Tracheal epithelial cell (primary cell): Measurements from ENCODE around the gene RNPC3. TPM values are rescaled to one million over a fixed set of nuclear protein-coding genes. Genes with fewer than 3 reads are reported as not detected.

ENCODE experiments used
- total RNA-seq: library from RNA; depleted of rRNA; stranded (reverse); fragments of >200 nt; gene quantifications from 2 replicates; pipeline ENCODE4 v1.2.1, GENCODE V29; 2014

RNPC3 gene, protein sequence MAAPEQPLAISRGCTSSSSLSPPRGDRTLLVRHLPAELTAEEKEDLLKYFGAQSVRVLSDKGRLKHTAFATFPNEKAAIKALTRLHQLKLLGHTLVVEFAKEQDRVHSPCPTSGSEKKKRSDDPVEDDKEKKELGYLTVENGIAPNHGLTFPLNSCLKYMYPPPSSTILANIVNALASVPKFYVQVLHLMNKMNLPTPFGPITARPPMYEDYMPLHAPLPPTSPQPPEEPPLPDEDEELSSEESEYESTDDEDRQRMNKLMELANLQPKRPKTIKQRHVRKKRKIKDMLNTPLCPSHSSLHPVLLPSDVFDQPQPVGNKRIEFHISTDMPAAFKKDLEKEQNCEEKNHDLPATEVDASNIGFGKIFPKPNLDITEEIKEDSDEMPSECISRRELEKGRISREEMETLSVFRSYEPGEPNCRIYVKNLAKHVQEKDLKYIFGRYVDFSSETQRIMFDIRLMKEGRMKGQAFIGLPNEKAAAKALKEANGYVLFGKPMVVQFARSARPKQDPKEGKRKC
- 1.2 and 3.8 TPM in 2 replicates for total RNA-seq

GRCh38 chr1:103525607-103526507 is at the start of gene RNPC3:
Gene RNPC3 (plus strand): TSS chr1:103525699. CDS start chr1:103526071, 372 bp downstream.

GRCh38 chr1:103571289-103571688 is 45.8 kb downstream of the RNPC3 start, which contains the start of gene AMY2B:
Gene AMY2B (plus strand): TSS chr1:103571589. CDS start chr1:103571603, 14 bp downstream.

Other genes with a start within 250 kb of the RNPC3 start
- 2.1 and 2.7 TPM in 2 replicates for gene AMY2B, start 45.9 kb downstream of the RNPC3 start, total RNA-seq
- not detected in 2 replicates for gene AMY2A, start 91.7 kb downstream of the RNPC3 start, total RNA-seq
- not detected in 2 replicates for gene AMY1A, start 130.1 kb downstream of the RNPC3 start, total RNA-seq
- gene AMY1B, start 170.5 kb downstream of the RNPC3 start, total RNA-seq = not detected in 2 replicates
- not detected in 2 replicates for gene AMY1C, start 224.2 kb downstream of the RNPC3 start, total RNA-seq